Measurements from ENCODE around the gene ZNF667.
A peak's percentile ranks its signal among the peaks of the same experiment; 100 is the strongest.

ZNF667 gene

GRCh38 chr19:56403764-56404704 lies 73.1 kb downstream of the ZNF667 start, which contains the start of gene ZNF583 (continued):
- TF ChIP-seq ZSCAN18 (tag by site-specific recombination; IDR thresholded peaks at IDR 0.05), result 0 out of 2 replicates have a peak, but pooled peaks have one; percentile 45
- no peak for TF ChIP-seq ZNF138 (tag by site-specific recombination; IDR thresholded peaks at IDR 0.05; ENCODE audit: borderline replicate concordance)
- TF ChIP-seq ZNF416 (tag by site-specific recombination; IDR thresholded peaks at IDR 0.05), result peak; percentile 39; the same call in 1 of the 2 replicates
- 0 out of 2 replicates have a peak, but pooled peaks have one; percentile 26 for TF ChIP-seq CTCF (tag by site-specific recombination; IDR thresholded peaks at IDR 0.05)
- 0 out of 2 replicates have a peak, but pooled peaks have one; percentile 9 for TF ChIP-seq ZNF114 (tag by site-specific recombination; IDR thresholded peaks at IDR 0.05)
- no peak for TF ChIP-seq ZFP3 (tag by site-specific recombination; IDR thresholded peaks at IDR 0.05; ENCODE audit: low read depth)
- TF ChIP-seq ZNF148 (tag by site-specific recombination; IDR thresholded peaks at IDR 0.05; ENCODE audit: borderline replicate concordance), result no peak
- TF ChIP-seq IKZF3 (tag by site-specific recombination; IDR thresholded peaks at IDR 0.05), result no peak
- TF ChIP-seq ZNF704 (tag by site-specific recombination; IDR thresholded peaks at IDR 0.05), result no peak
- no peak for TF ChIP-seq ZNF639 (tag by site-specific recombination; IDR thresholded peaks at IDR 0.05)
- no peak for TF ChIP-seq ZNF473 (tag by site-specific recombination; IDR thresholded peaks at IDR 0.05)
- 0 out of 2 replicates have a peak, but pooled peaks have one; percentile 77 for TF ChIP-seq PBX3 (CRISPR knock-in tag; IDR thresholded peaks at IDR 0.05)
- TF ChIP-seq HIC1 (tag by site-specific recombination; IDR thresholded peaks at IDR 0.05), result peak; percentile 97
- TF ChIP-seq ZNF521 (tag by site-specific recombination; IDR thresholded peaks at IDR 0.05), result no peak
- no peak for TF ChIP-seq KLF1 (tag by site-specific recombination; IDR thresholded peaks at IDR 0.05)
- peak; percentile 26; the same call in 1 of the 2 replicates for TF ChIP-seq HOXC10 (CRISPR knock-in tag; IDR thresholded peaks at IDR 0.05)
- peak; percentile 66; the same call in 1 of the 2 replicates for TF ChIP-seq ZNF211 (tag by site-specific recombination; IDR thresholded peaks at IDR 0.05; ENCODE audit: low read depth)
- no peak for TF ChIP-seq MYNN (tag by site-specific recombination; IDR thresholded peaks at IDR 0.05; ENCODE audit: borderline replicate concordance)
- 0 out of 2 replicates have a peak, but pooled peaks have one; percentile 10 for TF ChIP-seq ZNF629 (tag by site-specific recombination; IDR thresholded peaks at IDR 0.05)
- no peak for TF ChIP-seq WT1 (tag by site-specific recombination; IDR thresholded peaks at IDR 0.05)
- no peak for TF ChIP-seq ZNF202 (tag by site-specific recombination; IDR thresholded peaks at IDR 0.05; ENCODE audit: borderline replicate concordance)
- TF ChIP-seq ZNF449 (tag by site-specific recombination; IDR thresholded peaks at IDR 0.05), result 0 out of 2 replicates have a peak, but pooled peaks have one; percentile 28
- no peak for TF ChIP-seq ZNF768 (tag by site-specific recombination; IDR thresholded peaks at IDR 0.05)
- no peak for TF ChIP-seq ZNF175 (tag by site-specific recombination; IDR thresholded peaks at IDR 0.05)

Data from HEK293 (cell line).